Left hindlimb (tissue), 1 donor: Measurements from ENCODE around the gene CALCR.
A peak's percentile ranks its signal among the peaks of the same experiment; 100 is the strongest.
"Not testable (repeated sequence)": the region's sequence is repeated elsewhere in the genome, so short reads cannot be mapped to it uniquely, and the experiment has no call there.

Experiments used
- DNase-seq: peaks from one replicate; pipeline ENCODE4 v3.0.0-alpha.2; 2018

The CALCR gene

DNA sequence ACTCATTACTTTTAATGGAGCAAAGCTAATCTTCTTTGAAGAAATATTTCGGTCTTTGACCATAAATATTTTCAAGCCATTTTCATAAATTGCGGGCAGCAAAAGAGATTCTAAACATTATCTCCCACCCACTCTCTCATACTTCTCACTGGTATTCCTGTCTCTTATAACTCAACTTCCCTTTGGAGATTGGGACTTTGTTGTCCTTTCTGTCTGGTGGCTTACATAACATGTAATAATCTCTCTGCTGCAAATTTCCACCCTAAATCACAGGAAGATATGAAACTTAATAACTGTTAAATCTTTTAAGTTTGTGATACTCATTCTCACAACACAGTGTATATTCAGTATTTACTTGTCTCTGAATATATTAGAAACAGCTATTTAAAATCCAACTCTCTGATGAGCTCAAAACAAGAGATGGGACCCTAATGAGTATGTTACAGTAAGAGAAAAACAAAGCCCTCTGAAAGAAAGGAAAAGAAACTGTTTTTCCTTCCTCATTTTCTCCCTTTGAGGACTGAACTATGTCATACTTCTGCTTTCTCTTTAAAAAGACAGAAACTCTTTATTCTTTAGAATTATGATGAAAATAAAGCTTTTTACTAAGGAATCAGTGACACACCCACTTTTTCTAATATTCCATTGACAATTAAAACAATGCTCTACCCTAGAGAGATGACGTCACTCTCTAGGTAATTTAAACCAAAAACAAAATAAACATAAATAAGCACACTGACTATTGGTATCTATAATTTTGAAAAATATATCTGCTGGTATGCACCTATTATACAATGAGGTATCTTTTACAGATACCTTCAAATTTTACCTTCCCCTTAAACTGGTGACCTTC, 14.7 kb downstream of the CALCR start:
- DNase-seq: no peak

DNA sequence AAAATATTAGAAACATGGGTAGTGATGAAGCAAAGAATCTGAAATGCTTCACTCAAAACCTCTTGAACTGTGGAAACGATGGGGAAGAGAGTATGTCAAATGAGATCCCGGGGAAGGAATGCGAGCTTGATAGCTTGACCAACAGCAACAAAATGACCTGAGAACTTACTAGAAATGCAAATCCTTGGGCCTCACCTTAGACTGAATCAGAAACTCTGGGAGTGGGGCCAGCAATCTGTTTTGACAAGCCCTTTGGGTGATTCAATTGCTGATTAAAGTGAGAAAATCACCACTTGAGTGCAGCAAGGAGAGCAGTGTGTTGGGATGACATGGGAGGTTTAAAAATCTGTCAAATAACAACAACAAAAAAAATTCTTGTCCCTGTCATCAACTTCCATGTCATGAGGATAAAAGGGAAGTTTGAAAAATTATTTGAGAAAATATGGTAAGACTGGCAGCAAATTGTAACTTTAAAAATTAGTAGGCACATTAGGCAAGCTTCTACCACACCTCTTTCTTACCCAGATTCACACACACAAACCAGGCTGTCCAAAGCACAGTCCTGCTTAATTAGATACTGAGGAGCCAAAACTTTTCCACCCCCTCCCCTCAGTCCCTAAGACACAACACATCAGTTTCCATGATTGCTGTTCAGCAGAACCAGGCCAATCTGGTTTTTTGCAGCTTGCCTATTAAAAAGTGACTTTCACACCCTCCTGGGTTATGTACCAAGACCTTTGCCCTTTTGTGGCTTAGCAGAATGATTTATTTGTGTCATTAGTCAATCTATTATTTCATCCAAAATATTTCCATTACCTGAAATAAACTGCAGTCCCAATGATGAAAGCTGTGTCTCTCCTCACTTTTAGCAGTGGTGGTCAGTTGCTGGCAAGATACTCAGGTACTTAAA, 15.6 kb downstream of the CALCR start:
- no peak for DNase-seq

DNA sequence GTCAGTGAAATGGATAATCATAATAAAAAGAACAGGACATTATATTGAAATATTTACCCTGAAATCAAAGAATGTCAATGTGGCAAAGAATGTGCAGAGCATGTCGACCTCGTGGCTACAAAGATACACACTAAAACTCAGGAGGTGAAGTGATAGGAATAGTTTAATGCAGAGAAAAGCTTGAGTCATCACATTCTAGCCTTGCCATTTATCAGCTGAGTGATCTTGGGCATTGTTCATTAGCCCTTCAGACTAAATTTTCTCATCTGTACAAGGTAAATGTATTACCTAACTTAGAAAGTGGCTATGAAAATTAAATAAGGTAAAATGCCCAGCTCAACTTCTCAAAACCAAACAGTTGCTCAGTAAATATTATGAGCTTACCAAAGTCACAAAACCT, 22.6 kb downstream of the CALCR start:
- no peak for DNase-seq

- no peak for DNase-seq
Measured at GRCh38 chr7:93551063-93551895, 23.2 kb downstream of the CALCR start.

- no peak for DNase-seq
Measured at GRCh38 chr7:93547716-93548115, 26.8 kb downstream of the CALCR start.

- peak; percentile 19 for DNase-seq
Measured at GRCh38 chr7:93544691-93545090, 29.8 kb downstream of the CALCR start.

- no peak for DNase-seq
Measured at GRCh38 chr7:93538061-93538460, 36.5 kb downstream of the CALCR start.

DNA sequence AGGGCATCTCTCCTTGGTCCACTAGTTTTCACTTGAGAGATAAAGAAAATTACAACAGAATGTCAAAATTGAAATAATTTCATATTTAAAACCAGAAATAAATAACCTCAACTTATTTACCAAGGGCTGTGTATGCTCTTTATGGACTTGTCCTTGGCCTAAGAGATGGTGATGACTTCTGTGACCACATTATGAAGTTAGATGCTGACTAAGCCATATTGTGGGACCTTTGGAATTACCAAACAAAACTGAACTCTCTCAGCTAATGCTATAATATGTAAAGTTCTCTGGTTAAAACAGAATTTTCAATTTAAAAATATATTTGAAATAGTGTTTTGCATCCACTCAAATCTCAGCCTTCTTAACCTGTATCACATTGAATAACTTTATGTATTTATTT, 38.9 kb downstream of the CALCR start:
- DNase-seq: no peak

DNA sequence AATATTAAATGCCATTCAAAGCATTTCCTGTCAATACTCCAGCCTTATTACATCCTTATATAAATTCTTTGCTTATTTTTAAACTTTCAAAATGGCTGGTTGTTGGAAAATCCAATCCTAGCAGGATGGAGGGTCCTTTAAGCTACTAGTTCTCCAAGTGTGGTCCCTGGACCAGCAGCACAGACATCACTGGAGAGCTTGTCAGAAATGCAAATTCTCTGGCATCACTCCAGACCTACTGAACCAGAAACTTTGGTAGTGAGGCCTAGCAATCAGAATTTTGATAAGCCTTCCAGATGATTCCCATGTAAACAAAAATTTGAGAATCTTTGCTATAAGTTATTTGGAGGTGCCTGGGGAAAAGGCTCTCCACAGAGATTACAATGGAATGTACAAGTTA, 43.8 kb downstream of the CALCR start:
- DNase-seq: no peak

DNA sequence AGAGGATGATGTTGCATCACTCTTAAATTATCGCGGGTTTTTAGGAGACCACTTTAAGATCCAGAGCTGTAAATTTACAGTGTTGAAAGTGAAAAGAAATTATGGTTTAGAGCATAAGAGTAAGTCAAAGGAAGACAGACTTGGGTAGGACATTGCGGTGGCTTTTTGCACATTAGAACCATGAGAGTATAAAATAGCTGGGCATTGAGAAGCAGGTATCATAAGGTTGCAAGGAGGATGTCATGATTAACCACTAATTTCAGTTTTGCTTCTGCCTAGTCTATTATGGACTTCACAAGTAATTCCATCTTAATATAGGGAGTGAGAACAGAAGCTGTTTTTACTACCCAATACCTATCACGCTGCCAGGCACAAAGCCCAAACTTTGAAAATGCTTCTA, 57.7 kb downstream of the CALCR start:
- no peak for DNase-seq

- DNase-seq: no peak
Measured at GRCh38 chr7:93515144-93515543, 59.4 kb downstream of the CALCR start.

DNA sequence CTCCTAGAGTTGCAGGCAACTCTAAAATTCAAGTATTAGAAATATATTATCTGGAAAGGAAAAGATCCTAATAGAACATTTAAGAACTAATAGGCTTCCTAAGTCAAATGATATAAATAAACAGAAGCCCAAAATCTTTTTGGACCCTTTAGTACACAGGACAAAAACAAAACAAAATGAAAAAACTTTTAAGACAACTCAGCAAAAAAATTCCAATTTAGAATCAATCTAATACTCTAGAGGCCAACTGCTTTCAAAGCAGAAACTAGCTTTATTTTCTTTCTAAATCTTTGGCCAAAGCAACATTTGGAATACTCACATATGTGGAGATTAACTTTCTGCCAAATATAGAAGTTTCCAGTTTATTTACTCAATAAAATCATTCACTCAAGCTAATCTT, 65.2 kb downstream of the CALCR start:
- no peak for DNase-seq

GRCh38 chr7:93503088-93503487, 71.4 kb downstream of the CALCR start:
- no peak for DNase-seq

DNA sequence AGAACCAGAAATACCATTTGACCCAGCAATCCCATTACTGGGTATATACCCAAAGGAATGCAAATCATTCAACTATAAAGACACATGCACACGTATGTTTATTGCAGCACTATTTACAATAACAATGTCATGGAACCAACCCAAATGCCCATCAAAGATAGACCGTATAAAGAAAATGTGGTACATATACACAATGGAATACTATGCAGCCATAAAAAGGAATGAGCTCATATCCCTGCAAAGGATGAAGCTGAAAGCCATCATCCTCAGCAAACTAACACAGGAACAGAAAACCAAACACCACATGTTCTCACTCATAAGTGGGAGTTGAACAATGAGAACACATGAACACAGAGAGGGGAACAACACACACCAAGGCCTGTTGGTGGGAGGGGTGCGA, 82.7 kb downstream of the CALCR start:
- DNase-seq: not testable (repeated sequence)

- no peak for DNase-seq
Measured at GRCh38 chr7:93476491-93477344, 97.8 kb downstream of the CALCR start.

GRCh38 chr7:93475811-93476210, 98.7 kb downstream of the CALCR start:
- no peak for DNase-seq

- DNase-seq: no peak
Measured at GRCh38 chr7:93471456-93471855, 103.1 kb downstream of the CALCR start.

DNA sequence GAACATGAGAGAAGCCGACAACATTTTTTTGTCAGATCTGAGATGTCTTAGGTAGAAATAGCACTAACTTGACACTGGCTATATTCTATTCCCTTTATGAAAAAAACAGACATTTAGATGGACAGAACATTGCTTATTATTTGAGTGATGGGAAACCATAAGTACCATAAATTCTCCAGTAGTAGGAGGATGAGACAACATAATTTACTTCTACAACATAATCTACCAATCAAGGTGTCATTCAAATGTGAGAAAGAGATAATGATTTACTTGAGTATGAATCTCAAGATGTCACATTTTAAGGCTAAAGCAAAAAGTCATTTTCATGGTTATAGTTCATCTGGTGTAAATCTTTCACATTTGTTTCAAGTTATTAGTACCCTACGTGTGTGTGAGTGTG, 110.8 kb downstream of the CALCR start:
- DNase-seq: no peak

DNA sequence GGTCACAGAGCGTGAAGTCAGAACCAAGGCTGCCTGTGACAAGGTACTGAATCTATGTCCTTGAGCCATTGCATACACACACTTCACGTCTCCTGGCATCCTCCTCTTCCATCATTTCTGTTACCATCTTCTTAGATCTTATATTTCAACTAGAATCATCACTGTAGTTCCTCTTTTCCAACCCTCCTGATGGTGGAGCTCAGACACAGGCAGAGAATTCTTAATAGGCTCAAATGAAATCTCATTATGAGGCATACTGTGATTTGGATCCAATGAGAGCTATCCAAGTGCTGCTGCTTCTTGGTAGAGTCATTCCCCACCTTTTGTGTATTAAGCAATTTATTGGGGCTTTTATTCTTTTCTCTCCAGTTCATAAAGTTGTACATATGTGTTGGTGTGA, 113.2 kb downstream of the CALCR start:
- DNase-seq: no peak

- DNase-seq: no peak
Measured at GRCh38 chr7:93453262-93453661, 121.3 kb downstream of the CALCR start.

- DNase-seq: no peak
Measured at GRCh38 chr7:93448176-93448575, 126.3 kb downstream of the CALCR start.

DNA sequence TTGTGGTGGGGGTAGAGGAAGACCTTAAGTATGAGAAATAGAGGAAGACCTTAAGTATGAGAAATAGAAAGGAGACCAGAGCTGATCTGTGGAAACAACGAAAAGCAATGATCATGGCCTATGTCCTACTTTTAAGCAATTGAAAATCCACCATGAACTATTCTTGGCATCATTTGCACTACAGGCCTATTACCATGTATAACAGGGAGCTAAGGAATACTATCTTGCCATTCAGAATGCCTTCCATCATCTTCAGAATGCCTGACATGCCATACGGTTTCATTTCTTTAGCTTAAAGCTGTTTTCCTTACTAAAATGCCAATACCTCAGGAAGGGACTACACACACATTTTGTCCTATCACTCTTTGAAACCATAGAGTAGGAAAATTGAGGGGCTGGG, 127.0 kb downstream of the CALCR start:
- no peak for DNase-seq
